SK-N-SH treated with all-trans-retinoic acid at 6 μM for 48 hours (cell line): ENCODE results near the gene LIMCH1.

Experiments used
- ATAC-seq: fragments of 200-7000 bp; cut with Tn5 transposase; 3 replicates; pipeline ENCODE4 v1.9.1; 2020; ENCODE audit warnings: mild to moderate bottlenecking, moderate library complexity
- BACH2 ChIP-seq: fragments of 250-450 bp; sonication (Bioruptor Pico); IDR thresholded peaks from 2 replicates; pipeline ENCODE4 v1.9.0; 2021; ENCODE audit warnings: mild to moderate bottlenecking, borderline replicate concordance
- CREB5 ChIP-seq: fragments of 250-450 bp; sonication (Bioruptor Pico); IDR thresholded peaks from 2 replicates; pipeline ENCODE4 v1.5.1; 2020; ENCODE audit warnings: low read depth, mild to moderate bottlenecking, moderate library complexity
- CSDC2 ChIP-seq: fragments of 250-450 bp; sonication (Bioruptor Pico); IDR thresholded peaks from 2 replicates; pipeline ENCODE4 v1.5.0; 2020; ENCODE audit warnings: mild to moderate bottlenecking, moderate library complexity
- ESRRG ChIP-seq: fragments of 250-450 bp; sonication (Bioruptor Pico); IDR thresholded peaks from 2 replicates; pipeline ENCODE4 v1.6.1; 2021; ENCODE audit warnings: mild to moderate bottlenecking
- GLIS3 ChIP-seq: fragments of 250-450 bp; sonication (Bioruptor Pico); IDR thresholded peaks from 2 replicates; pipeline ENCODE4 v1.5.0; 2020; ENCODE audit warnings: mild to moderate bottlenecking, moderate library complexity
- ISL1 ChIP-seq: fragments of 250-450 bp; sonication (Bioruptor Pico); IDR thresholded peaks from 2 replicates; pipeline ENCODE4 v2.1.2; 2022; ENCODE audit warnings: mild to moderate bottlenecking, moderate library complexity
- PATZ1 ChIP-seq: fragments of 250-450 bp; sonication (Bioruptor Pico); IDR thresholded peaks from 2 replicates; pipeline ENCODE4 v1.8.0; 2020; ENCODE audit warnings: mild to moderate bottlenecking, moderate library complexity, borderline replicate concordance
- PPARA ChIP-seq: fragments of 250-450 bp; sonication (Bioruptor Pico); IDR thresholded peaks from 2 replicates; pipeline ENCODE4 v1.5.0; 2020; ENCODE audit warnings: mild to moderate bottlenecking, borderline replicate concordance
- RARB ChIP-seq: fragments of 250-450 bp; sonication (Bioruptor Pico); IDR thresholded peaks from 2 replicates; pipeline ENCODE4 v1.8.0; 2021; ENCODE audit warnings: mild to moderate bottlenecking, moderate library complexity
- SNAI2 ChIP-seq: fragments of 250-450 bp; sonication (Bioruptor Pico); IDR thresholded peaks from 2 replicates; pipeline ENCODE4 v1.5.0; 2020; ENCODE audit warnings: mild to moderate bottlenecking, moderate library complexity
- TCF4 ChIP-seq: fragments of 250-450 bp; sonication (Bioruptor Pico); IDR thresholded peaks from 2 replicates; pipeline ENCODE4 v1.8.0; 2021; ENCODE audit warnings: mild to moderate bottlenecking, moderate library complexity, borderline replicate concordance
- TOX ChIP-seq: fragments of 250-450 bp; sonication (Bioruptor Pico); IDR thresholded peaks from 2 replicates; pipeline ENCODE4 v1.8.0; 2021; ENCODE audit warnings: mild to moderate bottlenecking, moderate library complexity, borderline replicate concordance
- TSHZ2 ChIP-seq: fragments of 250-450 bp; sonication (Bioruptor Pico); IDR thresholded peaks from 2 replicates; pipeline ENCODE4 v1.5.0; 2020; ENCODE audit warnings: mild to moderate bottlenecking, moderate library complexity
- ZFP3 ChIP-seq: fragments of 250-450 bp; sonication (Bioruptor Pico); IDR thresholded peaks from 2 replicates; pipeline ENCODE4 v1.5.0; 2020; ENCODE audit warnings: mild to moderate bottlenecking, moderate library complexity
- ZFP30 ChIP-seq: fragments of 450-650 bp; formaldehyde crosslinking; IDR thresholded peaks from 2 replicates; pipeline ENCODE4 v1.5.0; 2022; ENCODE audit warnings: mild to moderate bottlenecking, moderate library complexity
- ZNF565 ChIP-seq: fragments of 450-650 bp; formaldehyde crosslinking; conservative IDR thresholded peaks from 2 replicates; pipeline ENCODE4 v1.5.0; 2020; ENCODE audit warnings: low read depth, mild to moderate bottlenecking, moderate library complexity
- ZNF70 ChIP-seq: fragments of 450-650 bp; formaldehyde crosslinking; IDR thresholded peaks from 2 replicates; pipeline ENCODE4 v1.5.0; 2020; ENCODE audit warnings: mild to moderate bottlenecking, moderate library complexity
- ZNF8 ChIP-seq: fragments of 450-650 bp; formaldehyde crosslinking; IDR thresholded peaks from 2 replicates; pipeline ENCODE4 v1.5.0; 2020; ENCODE audit warnings: mild to moderate bottlenecking, moderate library complexity

The LIMCH1 gene

GRCh38 chr4:41528512-41529205 is 9.3 kb upstream of the LIMCH1 start:
- TF ChIP-seq ISL1 (CRISPR knock-in tag), result no peak
- TF ChIP-seq ZNF70 (CRISPR knock-in tag), result no peak
- no peak for TF ChIP-seq CREB5 (CRISPR knock-in tag)
- TF ChIP-seq CSDC2, result no peak
- TF ChIP-seq TCF4, result no peak
- no peak for TF ChIP-seq PATZ1 (CRISPR knock-in tag)
- TF ChIP-seq TOX (CRISPR knock-in tag), result no peak
- no peak for TF ChIP-seq TSHZ2 (CRISPR knock-in tag)
- no peak for TF ChIP-seq GLIS3 (CRISPR knock-in tag)
- no peak for TF ChIP-seq ESRRG (CRISPR knock-in tag)
- no peak for TF ChIP-seq ZNF8 (CRISPR knock-in tag)
- TF ChIP-seq PPARA (CRISPR knock-in tag), result no peak
- no peak for TF ChIP-seq ZFP3 (CRISPR knock-in tag)
- no peak for TF ChIP-seq RARB (CRISPR knock-in tag)
- no peak for TF ChIP-seq ZFP30
- no peak for TF ChIP-seq ZNF565 (CRISPR knock-in tag)
- no peak for TF ChIP-seq SNAI2 (CRISPR knock-in tag)
- no peak for ATAC-seq

- ATAC-seq, result no peak
- TF ChIP-seq ESRRG (CRISPR knock-in tag) (no peak), CREB5 (CRISPR knock-in tag) (no peak), TSHZ2 (CRISPR knock-in tag) (no peak), CSDC2 (no peak), SNAI2 (CRISPR knock-in tag) (no peak), PPARA (CRISPR knock-in tag) (no peak), ZFP3 (CRISPR knock-in tag) (no peak)
Observed at GRCh38 chr4:41530741-41531140, 7.2 kb upstream of the LIMCH1 start.

GRCh38 chr4:41532336-41532735 is 5.6 kb upstream of the LIMCH1 start:
- TF ChIP-seq ZNF565 (CRISPR knock-in tag) (no peak), CREB5 (CRISPR knock-in tag) (no peak), TSHZ2 (CRISPR knock-in tag) (no peak), TCF4 (no peak), BACH2 (CRISPR knock-in tag) (no peak), GLIS3 (CRISPR knock-in tag) (no peak), ZNF70 (CRISPR knock-in tag) (no peak), SNAI2 (CRISPR knock-in tag) (no peak), ESRRG (CRISPR knock-in tag) (no peak), ZFP30 (no peak)
- TF ChIP-seq, all 23 proteins: peak for 0
- no peak for ATAC-seq
